ENCODE results near the gene LY9.

Gene LY9

GRCh38 chr1:160830321-160831153, 34.6 kb downstream of the LY9 start:
- H3K9ac ChIP-seq (ENCODE audit: low read depth, low read length, poor library complexity, severe bottlenecking), result no peak overlapping the region
- no peaks in the 10 kb centered on the region for H3K27me3 ChIP-seq (ENCODE audit: insufficient read depth, low read length, poor library complexity, severe bottlenecking)
- H3K9me3 ChIP-seq (ENCODE audit: insufficient read depth, low read depth, low read length), result no peaks in the 10 kb centered on the region
- no peaks in the 10 kb centered on the region for H4K20me1 ChIP-seq (ENCODE audit: insufficient read depth, low read length, poor library complexity, severe bottlenecking)
- TF ChIP-seq, protein P1, sequence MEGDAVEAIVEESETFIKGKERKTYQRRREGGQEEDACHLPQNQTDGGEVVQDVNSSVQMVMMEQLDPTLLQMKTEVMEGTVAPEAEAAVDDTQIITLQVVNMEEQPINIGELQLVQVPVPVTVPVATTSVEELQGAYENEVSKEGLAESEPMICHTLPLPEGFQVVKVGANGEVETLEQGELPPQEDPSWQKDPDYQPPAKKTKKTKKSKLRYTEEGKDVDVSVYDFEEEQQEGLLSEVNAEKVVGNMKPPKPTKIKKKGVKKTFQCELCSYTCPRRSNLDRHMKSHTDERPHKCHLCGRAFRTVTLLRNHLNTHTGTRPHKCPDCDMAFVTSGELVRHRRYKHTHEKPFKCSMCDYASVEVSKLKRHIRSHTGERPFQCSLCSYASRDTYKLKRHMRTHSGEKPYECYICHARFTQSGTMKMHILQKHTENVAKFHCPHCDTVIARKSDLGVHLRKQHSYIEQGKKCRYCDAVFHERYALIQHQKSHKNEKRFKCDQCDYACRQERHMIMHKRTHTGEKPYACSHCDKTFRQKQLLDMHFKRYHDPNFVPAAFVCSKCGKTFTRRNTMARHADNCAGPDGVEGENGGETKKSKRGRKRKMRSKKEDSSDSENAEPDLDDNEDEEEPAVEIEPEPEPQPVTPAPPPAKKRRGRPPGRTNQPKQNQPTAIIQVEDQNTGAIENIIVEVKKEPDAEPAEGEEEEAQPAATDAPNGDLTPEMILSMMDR (conservative IDR thresholded peaks at IDR 0.05; ENCODE audit: low read length), result peak; percentile 83
- no peak for TF ChIP-seq EZH2phosphoT487 (IDR thresholded peaks at IDR 0.05; ENCODE audit: borderline replicate concordance)
- H3K9me2 ChIP-seq (replicated peaks; ENCODE audit: low read depth, low read length), result no peaks in the 10 kb centered on the region
- peaks cover 5% of the 10 kb centered on the region for H3K4me1 ChIP-seq (ENCODE audit: insufficient read depth, low read length, poor library complexity, severe bottlenecking)
- peaks cover under 1% of the 10 kb centered on the region; the same call in 1 of the 2 replicates for H3K79me2 ChIP-seq (ENCODE audit: insufficient read depth, low read length)
- H3K4me2 ChIP-seq (ENCODE audit: low read depth, low read length, poor library complexity, severe bottlenecking), result no peak overlapping the region
- H3K36me3 ChIP-seq (ENCODE audit: insufficient read depth, low read length), result peaks cover 69% of the 10 kb centered on the region; the same call in 1 of the 2 replicates
- no peak overlapping the region for H2AFZ ChIP-seq (ENCODE audit: low read length)
- H3F3A ChIP-seq (ENCODE audit: low read depth), result no peaks in the 10 kb centered on the region
- H3K4me3 ChIP-seq (ENCODE audit: low read length, poor library complexity, severe bottlenecking), result no peak overlapping the region

DNA sequence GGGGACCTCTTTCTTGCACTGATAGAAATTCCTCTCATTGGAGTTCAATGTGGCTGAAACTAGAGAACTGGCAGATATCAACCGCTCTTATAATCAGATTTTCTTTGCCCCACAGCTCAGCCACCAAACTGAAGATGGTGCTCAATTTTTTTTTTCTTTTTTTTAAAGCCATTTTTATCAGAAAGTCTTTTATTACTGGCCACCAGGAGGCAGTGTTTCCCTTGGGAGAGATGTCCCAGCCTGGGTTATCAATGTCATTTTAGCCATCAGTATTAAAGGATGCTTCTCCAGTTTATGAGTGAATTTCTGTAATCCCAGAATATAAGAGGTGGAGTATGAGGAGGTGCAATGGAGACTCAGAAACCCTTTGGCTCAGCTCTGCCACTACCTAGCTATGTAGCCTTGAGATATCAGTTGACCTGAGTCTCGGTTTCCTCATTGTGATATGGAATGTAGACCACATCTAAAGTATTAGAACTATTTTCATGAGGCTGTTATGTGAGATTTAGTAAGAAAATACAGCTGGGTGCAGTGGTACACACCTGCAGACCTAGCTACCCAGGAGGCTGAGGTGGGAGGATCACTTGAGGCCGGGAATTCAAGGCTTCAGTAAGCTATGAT, 39.1 kb downstream of the LY9 start:
- TF ChIP-seq, protein P1 (conservative IDR thresholded peaks at IDR 0.05; ENCODE audit: low read length), result peak; percentile 96
- no peak for TF ChIP-seq EZH2phosphoT487 (IDR thresholded peaks at IDR 0.05; ENCODE audit: borderline replicate concordance)
- Histone ChIP-seq H3K79me2 (ENCODE audit: insufficient read depth, low read length) (peaks cover 23% of the 10 kb centered on the region; the same call in 1 of the 2 replicates), H3K4me2 (ENCODE audit: low read depth, low read length, poor library complexity, severe bottlenecking) (no peak overlapping the region), H3K4me3 (ENCODE audit: low read length, poor library complexity, severe bottlenecking) (no peak overlapping the region), H3K9ac (ENCODE audit: low read depth, low read length, poor library complexity, severe bottlenecking) (no peak overlapping the region), H3K36me3 (ENCODE audit: insufficient read depth, low read length) (peaks cover 84% of the 10 kb centered on the region; the same call in 1 of the 2 replicates), H3K9me3 (ENCODE audit: insufficient read depth, low read depth, low read length) (no peaks in the 10 kb centered on the region), H3F3A (ENCODE audit: low read depth) (peaks cover 17% of the 10 kb centered on the region), H3K4me1 (ENCODE audit: insufficient read depth, low read length, poor library complexity, severe bottlenecking) (peaks cover 46% of the 10 kb centered on the region), H2AFZ (ENCODE audit: low read length) (no peak overlapping the region), H3K9me2 (replicated peaks; ENCODE audit: low read depth, low read length) (no peaks in the 10 kb centered on the region), H4K20me1 (ENCODE audit: insufficient read depth, low read length, poor library complexity, severe bottlenecking) (no peaks in the 10 kb centered on the region), H3K27me3 (ENCODE audit: insufficient read depth, low read length, poor library complexity, severe bottlenecking) (no peaks in the 10 kb centered on the region)

GRCh38 chr1:160835751-160836150, 39.8 kb downstream of the LY9 start:
- Histone ChIP-seq H3K9ac (ENCODE audit: low read depth, low read length, poor library complexity, severe bottlenecking) (peak overlapping the region; percentile 70), H2AFZ (ENCODE audit: low read length) (no peak overlapping the region), H3K9me2 (replicated peaks; ENCODE audit: low read depth, low read length) (no peaks in the 10 kb centered on the region), H3K27me3 (ENCODE audit: insufficient read depth, low read length, poor library complexity, severe bottlenecking) (no peaks in the 10 kb centered on the region), H3K4me1 (ENCODE audit: insufficient read depth, low read length, poor library complexity, severe bottlenecking) (peaks cover 46% of the 10 kb centered on the region), H3K79me2 (ENCODE audit: insufficient read depth, low read length) (peaks cover 28% of the 10 kb centered on the region), H3K9me3 (ENCODE audit: insufficient read depth, low read depth, low read length) (no peaks in the 10 kb centered on the region), H3F3A (ENCODE audit: low read depth) (peaks cover 17% of the 10 kb centered on the region), H3K4me2 (ENCODE audit: low read depth, low read length, poor library complexity, severe bottlenecking) (no peak overlapping the region), H3K36me3 (ENCODE audit: insufficient read depth, low read length) (peaks cover 82% of the 10 kb centered on the region; the same call in 1 of the 2 replicates), H3K4me3 (ENCODE audit: low read length, poor library complexity, severe bottlenecking) (no peak overlapping the region), H4K20me1 (ENCODE audit: insufficient read depth, low read length, poor library complexity, severe bottlenecking) (no peaks in the 10 kb centered on the region)
- TF ChIP-seq EZH2phosphoT487 (IDR thresholded peaks at IDR 0.05; ENCODE audit: borderline replicate concordance), result no peak
- TF ChIP-seq, protein P1 (conservative IDR thresholded peaks at IDR 0.05; ENCODE audit: low read length), result no peak

Data from Loucy (cell line).